SK-N-MC (cell line): Measurements from ENCODE around the gene SOX11.

Source experiments
- EZH2 ChIP-seq: fragments of 200-600 bp; sonication (generic); IDR thresholded peaks from one replicate; pipeline ENCODE4 v1.6.1; 2017; ENCODE audit warnings: antibody characterized with exemption
- POLR2AphosphoS5 ChIP-seq: IDR thresholded peaks from 2 replicates; pipeline ENCODE4 v1.6.1; 2012; ENCODE audit warnings: mild to moderate bottlenecking, low read depth, low read length, borderline replicate concordance

DNA sequence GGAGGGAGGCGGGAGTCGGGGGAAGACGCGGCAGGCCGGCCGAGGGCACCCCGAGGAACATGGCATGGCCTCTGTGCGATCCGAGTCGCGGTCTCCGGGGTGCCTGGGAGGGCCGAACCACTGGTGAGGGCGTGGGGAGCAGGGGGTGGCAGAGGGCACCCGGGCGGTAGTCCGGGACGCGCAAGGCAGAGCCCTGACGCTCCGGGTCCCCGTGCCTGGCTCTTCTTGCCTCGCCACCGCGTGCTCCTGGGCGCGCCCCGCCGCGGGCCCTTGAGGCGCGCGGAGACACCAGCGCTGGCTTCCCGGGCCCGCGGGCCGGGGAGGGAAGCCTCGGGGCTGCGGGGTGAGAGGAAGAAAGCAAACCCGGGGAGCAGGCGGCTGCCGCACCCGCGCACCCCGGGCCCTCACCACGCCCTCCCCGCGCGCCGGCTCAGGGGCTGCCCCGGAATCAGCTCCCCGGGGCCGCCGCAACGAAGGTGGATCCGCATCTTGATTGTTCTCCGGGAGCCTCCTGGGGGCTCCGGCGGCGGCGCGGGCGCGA is 4.3 kb downstream of the SOX11 start:
- TF ChIP-seq EZH2: no peak
- no peak for TF ChIP-seq POLR2AphosphoS5
